K562 treated with DMSO at 1 percent for 4 hours (cell line): ENCODE results near the gene ZNF205. TPM values are rescaled to one million over a fixed set of nuclear protein-coding genes. Genes with fewer than 3 reads are reported as not detected.

Experiments
- total RNA-seq: library from RNA; unstranded; fragments of 300-600 nt; gene quantifications from 2 replicates; pipeline ENCODE4 v1.2.3, GENCODE V29; 2022; ENCODE audit not compliant: insufficient read depth

The ZNF205 gene
- 22.9 and 23.2 TPM in 2 replicates for total RNA-seq

GRCh38 chr16:3112058-3112880, at the start of gene ZNF205:
TSS of gene ZNF205 (plus strand) at chr16:3112586. CDS start at chr16:3113431, 845 bp downstream.

GRCh38 chr16:3065069-3065741, 47.2 kb upstream of the ZNF205 start, which contains the start of gene IL32:
TSS of gene IL32 (plus strand) at chr16:3065640. CDS start at chr16:3065812, 172 bp downstream.

GRCh38 chr16:3098459-3099394, 13.7 kb upstream of the ZNF205 start, which contains the start of gene ZSCAN10:
TSS of gene ZSCAN10 (minus strand) at chr16:3099294. CDS start at chr16:3092937, 6,357 bp downstream.

GRCh38 chr16:3134338-3135125, 22.1 kb downstream of the ZNF205 start, which contains the start of gene ZNF213:
TSS of gene ZNF213 (plus strand) at chr16:3135029. CDS start at chr16:3137281, 2,252 bp downstream.

Other genes with a start within 250 kb of the ZNF205 start
- gene FLYWCH2, start 229.4 kb upstream of the ZNF205 start, total RNA-seq, result 45.9 and 76.3 TPM in 2 replicates
- 33.1 and 37.0 TPM in 2 replicates for gene FLYWCH1, start 200.7 kb upstream of the ZNF205 start, total RNA-seq
- gene KREMEN2, start 148.3 kb upstream of the ZNF205 start, total RNA-seq, result 1.1 and 2.0 TPM in 2 replicates
- gene PAQR4, start 143.2 kb upstream of the ZNF205 start, total RNA-seq, result 15.4 and 15.7 TPM in 2 replicates
- 137 and 143 TPM in 2 replicates for gene PKMYT1, start 132.1 kb upstream of the ZNF205 start, total RNA-seq
- 3.2 and 4.8 TPM in 2 replicates for gene CLDN9, start 99.7 kb upstream of the ZNF205 start, total RNA-seq
- 0.75 and 1.1 TPM in 2 replicates for gene CLDN6, start 94.4 kb upstream of the ZNF205 start, total RNA-seq
- 18.9 and 26.6 TPM in 2 replicates for gene TNFRSF12A, start 92.2 kb upstream of the ZNF205 start, total RNA-seq
- 29.9 and 38.3 TPM in 2 replicates for gene HCFC1R1, start 88.6 kb upstream of the ZNF205 start, total RNA-seq
- gene THOC6, start 88.6 kb upstream of the ZNF205 start, total RNA-seq, result 53.0 and 55.1 TPM in 2 replicates
- gene BICDL2, start 75.6 kb upstream of the ZNF205 start, total RNA-seq, result not detected in 2 replicates
- not detected in 2 replicates for gene MMP25, start 66.0 kb upstream of the ZNF205 start, total RNA-seq
- gene IL32, start 46.9 kb upstream of the ZNF205 start, total RNA-seq, result 24.6 and 29.6 TPM in 2 replicates
- not detected in 2 replicates for gene ZSCAN10, start 13.3 kb upstream of the ZNF205 start, total RNA-seq
- 17.6 and 18.0 TPM in 2 replicates for gene ZNF213, start 22.4 kb downstream of the ZNF205 start, total RNA-seq
- gene OR1F1, start 75.6 kb downstream of the ZNF205 start, total RNA-seq, result not detected in 2 replicates
- 8.6 and 14.7 TPM in 2 replicates for gene ZNF200, start 122.6 kb downstream of the ZNF205 start, total RNA-seq
- gene MEFV, start 144.0 kb downstream of the ZNF205 start, total RNA-seq, result not detected in 2 replicates
- 27.5 and 30.6 TPM in 2 replicates for gene ZNF263, start 170.9 kb downstream of the ZNF205 start, total RNA-seq
- gene TIGD7, start 192.8 kb downstream of the ZNF205 start, total RNA-seq, result 0.86 and 0.98 TPM in 2 replicates
- gene ZNF75A, start 192.9 kb downstream of the ZNF205 start, total RNA-seq, result 6.4 and 9.8 TPM in 2 replicates
- not detected in 2 replicates for gene OR2C1, start 243.3 kb downstream of the ZNF205 start, total RNA-seq